GM12801 (cell line): ENCODE measurements around the gene TACO1.

ENCODE experiments used
- TF ChIP-seq, protein P1 (sequence below): IDR thresholded peaks from one replicate; pipeline ENCODE4 v1.5.1; 2011; ENCODE audit warnings: control low read depth; ENCODE audit not compliant: insufficient read length; ENCODE audit errors: extremely low read depth

The TACO1 gene

DNA sequence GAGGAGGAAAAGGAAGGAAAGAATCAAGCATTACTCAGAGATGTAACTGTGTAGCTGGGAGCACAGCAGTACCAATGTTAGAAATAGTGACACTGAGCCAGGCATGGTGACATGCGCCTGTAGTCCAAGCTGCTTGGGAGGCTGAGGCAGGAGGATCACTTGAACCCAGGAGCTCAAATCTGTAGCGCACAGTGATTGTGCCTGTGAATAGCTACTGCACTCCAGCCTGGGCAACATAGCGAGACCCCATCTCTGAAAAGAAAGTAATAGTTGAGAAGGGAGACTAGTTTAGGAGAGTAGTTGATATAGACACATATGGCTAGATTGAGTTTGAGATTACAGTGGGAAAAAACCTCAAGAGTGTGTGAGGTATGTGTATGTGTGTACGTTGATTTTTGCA lies 39.3 kb downstream of the TACO1 start:
- TF ChIP-seq, protein P1, sequence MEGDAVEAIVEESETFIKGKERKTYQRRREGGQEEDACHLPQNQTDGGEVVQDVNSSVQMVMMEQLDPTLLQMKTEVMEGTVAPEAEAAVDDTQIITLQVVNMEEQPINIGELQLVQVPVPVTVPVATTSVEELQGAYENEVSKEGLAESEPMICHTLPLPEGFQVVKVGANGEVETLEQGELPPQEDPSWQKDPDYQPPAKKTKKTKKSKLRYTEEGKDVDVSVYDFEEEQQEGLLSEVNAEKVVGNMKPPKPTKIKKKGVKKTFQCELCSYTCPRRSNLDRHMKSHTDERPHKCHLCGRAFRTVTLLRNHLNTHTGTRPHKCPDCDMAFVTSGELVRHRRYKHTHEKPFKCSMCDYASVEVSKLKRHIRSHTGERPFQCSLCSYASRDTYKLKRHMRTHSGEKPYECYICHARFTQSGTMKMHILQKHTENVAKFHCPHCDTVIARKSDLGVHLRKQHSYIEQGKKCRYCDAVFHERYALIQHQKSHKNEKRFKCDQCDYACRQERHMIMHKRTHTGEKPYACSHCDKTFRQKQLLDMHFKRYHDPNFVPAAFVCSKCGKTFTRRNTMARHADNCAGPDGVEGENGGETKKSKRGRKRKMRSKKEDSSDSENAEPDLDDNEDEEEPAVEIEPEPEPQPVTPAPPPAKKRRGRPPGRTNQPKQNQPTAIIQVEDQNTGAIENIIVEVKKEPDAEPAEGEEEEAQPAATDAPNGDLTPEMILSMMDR, result no peak

DNA sequence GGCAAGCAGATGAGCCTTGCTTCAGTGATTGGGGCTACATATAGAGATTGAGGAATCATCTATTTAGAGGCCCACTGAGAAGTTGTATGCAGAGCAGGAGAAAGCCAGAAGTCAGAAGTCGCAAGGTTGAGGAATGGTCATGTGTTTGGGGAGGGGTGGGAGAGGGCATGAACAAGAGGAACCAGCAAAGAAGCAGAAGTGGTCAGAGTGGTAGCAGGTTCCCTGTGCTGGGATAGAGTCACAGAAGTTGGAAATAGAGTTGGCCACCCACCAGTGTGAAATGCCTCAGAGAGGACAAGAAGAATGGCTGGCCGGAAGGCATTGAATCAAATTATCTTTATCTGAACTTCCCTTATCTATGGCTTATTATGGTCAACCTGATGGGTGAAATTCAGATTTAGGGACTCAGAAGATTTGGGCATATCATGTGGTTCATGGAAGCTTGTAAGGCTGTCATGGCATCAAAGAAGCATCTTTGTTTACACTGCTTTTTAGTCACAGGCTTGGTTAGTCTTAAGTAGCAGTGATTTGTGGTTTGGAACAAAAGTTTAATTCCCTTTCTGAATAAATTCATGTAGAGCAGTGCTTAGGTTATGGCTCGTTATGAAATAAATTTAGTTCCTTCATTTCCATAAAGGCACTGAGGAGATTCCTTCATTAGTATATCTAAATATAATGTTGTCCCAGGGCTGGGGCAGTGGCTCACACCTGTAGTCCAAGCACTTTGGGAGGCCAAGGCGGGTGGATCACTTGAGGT lies 41.2 kb downstream of the TACO1 start:
- TF ChIP-seq, protein P1, result no peak

DNA sequence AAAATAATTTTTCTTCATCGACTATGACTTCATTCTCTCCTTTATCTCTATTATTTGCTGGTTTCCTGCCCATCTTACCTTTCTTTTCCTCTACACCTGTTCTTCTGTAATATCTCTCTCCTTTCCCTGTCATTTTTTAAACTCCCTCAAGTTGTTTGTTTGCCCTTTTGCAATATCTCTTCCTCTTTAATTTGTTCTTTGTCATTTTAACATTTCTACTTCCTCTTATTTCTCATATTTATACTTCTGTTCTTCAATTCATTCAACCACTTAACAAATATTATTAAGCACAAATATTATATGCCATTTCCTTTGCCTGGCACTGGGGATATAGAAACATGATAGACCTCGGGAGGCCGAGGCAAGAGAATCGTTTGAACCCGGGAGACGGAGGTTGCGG lies 44.2 kb downstream of the TACO1 start:
- TF ChIP-seq, protein P1, result no peak

DNA sequence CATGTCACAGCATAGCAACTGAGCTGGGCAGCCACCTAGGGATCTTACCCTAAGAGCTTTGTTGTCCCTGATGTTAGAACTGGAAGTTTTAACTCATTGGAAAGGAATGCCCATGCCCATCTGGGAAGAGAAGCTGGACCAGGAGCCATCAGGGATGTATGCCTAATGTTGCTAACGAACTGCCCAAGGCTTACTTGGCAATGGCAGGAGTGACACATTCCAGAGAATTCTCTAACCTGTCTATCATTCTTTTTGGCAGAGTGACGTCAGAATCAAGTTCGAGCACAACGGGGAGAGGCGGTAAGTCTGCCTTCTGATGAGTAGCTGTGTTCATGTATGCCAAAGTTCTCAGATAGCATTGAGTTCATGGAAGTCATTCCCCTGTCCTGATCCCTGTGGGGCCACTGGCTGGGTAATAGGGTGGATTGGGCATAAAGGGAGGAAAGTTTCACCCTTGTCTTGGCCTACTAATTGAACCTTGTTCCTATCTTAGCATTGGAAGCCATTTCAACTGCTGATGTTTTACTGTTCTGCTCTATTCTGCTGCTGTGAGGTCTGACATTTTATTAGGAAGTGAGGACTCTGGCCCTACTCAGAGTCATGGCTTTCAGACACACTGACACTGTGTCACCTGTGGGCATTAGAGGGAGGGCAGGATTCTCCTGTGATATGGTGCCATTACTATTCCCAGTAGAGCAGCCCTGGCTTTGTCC lies 45.2 kb downstream of the TACO1 start:
- TF ChIP-seq, protein P1, result no peak

DNA sequence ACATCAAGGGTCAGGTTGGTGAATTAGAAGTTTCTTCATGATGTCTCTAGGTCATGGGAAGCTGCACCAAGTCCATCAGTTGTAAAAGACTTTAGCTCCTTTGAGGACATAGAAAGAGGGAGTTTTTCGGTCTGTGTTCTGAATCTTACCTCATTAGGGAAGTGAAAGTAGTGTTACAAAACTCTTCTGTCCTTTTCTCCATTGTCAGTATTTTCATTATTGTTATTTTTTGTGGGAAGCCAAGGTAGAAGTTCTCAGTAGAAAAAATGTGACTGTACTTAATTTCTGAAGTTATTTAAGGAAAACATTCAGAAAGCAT lies 45.8 kb downstream of the TACO1 start:
- TF ChIP-seq, protein P1, result no peak

DNA sequence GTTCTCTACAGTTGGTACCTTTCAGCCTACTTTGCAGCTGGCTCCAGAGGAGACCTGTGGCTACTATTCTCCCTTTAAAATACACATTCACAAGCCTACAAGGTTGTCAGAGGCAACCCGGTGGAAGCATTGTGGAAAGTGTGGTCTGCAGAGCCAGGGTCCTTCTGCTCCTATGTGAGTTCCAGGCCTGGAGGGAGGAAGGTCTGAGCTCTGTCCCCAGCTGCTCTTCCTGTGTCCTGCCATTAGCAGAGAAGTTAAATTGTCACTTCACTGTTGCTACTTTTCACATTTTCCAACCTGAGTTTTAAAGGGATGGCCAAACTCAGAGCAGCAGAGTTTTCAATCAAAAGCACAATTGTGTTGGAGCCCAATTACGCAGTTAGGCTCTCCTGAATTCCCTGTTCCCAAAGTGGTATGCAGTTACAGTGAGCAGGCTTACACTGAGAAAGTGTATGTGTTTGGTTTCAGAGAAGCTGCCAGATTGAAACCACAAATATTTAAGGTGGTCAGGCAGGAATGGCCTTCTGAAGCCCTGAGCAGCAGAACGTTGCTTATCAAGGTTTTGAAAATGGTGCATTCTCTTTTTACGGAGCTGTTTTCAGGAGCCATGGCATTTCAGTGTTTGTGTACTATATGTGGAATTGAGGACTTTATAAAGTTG lies 46.5 kb downstream of the TACO1 start:
- TF ChIP-seq, protein P1, result no peak

GRCh38 chr17:63647936-63648335 lies 47.2 kb downstream of the TACO1 start:
- TF ChIP-seq, protein P1, result no peak
